Esophagus muscularis mucosa (tissue), 3 donors: ENCODE data around the gene PLCG2.

ENCODE experiments used
- CTCF ChIP-seq, 3 experiments: fragments of 200-600 bp in 2 of 3; fragments of 450-650 bp in 1 of 3; sonication (generic) in 2 of 3; IDR thresholded peaks; one replicate each; pipeline ENCODE4 v1.5.1; 2017 to 2019; ENCODE audit warnings: antibody characterized with exemption in 3 of 3, mild to moderate bottlenecking in 2 of 3, moderate library complexity in 1 of 3
- POLR2A ChIP-seq: fragments of 450-650 bp; IDR thresholded peaks from one replicate; pipeline ENCODE4 v1.6.1; 2017; ENCODE audit warnings: antibody characterized with exemption, moderate library complexity, mild to moderate bottlenecking, low read depth

DNA sequence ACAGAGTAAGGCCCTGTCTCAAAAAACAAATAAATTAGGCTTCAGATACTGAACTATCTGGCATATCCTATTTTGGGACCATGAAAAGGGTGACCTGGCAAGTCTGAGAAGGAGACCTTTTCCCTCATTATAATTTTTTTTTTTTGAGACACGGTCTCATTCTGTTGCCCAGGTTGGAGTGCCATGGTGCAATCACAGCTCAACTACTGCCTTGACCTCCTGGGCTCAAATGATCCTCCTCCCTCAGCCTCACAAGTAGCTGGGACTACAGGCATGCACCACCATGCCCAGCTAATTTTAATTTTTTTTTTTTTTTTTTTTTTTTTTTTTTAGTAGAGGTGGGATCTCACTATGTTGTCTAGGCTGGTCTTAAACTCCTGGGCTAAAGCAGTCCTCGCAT lies 37.3 kb downstream of the PLCG2 start:
- TF ChIP-seq CTCF (IDR thresholded peaks at IDR 0.05) (no peak), POLR2A (no peak)
